Measurements from ENCODE around the gene DENND5A. TPM values are rescaled to one million over a fixed set of nuclear protein-coding genes. Genes with fewer than 3 reads are reported as not detected.

DENND5A gene
- polyA plus RNA-seq, 3 donors, result 24.4 to 291 (median 37.5) TPM

GRCh38 chr11:9230296-9230695 is 34.9 kb downstream of the DENND5A start:
- H2AFZ ChIP-seq (ENCODE audit: insufficient read depth, low read depth, low read length, poor library complexity, severe bottlenecking), result no peak overlapping the region
- peak overlapping the region; percentile 57 for H3K9ac ChIP-seq (ENCODE audit: insufficient read depth, low read length, poor library complexity, severe bottlenecking)
- Mint-ChIP-seq H3K4me3 (peak overlapping the region in 1 of 2 donors; percentile 31), H3K27me3 (ENCODE audit: low read depth in 3 of 3) (peaks cover 0 to 1% (median 0%) of the 10 kb centered on the region in 3 donors), H3K9me3 (peaks cover 0 to 3% (median 0%) of the 10 kb centered on the region in 7 donors), H3K27ac (peak overlapping the region in 6 of 7 donors; percentile 41 to 95 (median 72)), H3K36me3 (peaks cover 4 to 7% of the 10 kb centered on the region in 2 donors), H3K4me1 (peaks cover 56% of the 10 kb centered on the region)
- no peak for DNase-seq
- no peaks in the 10 kb centered on the region for H3K9me3 ChIP-seq (replicated peaks in 1 of 2; ENCODE audit: control insufficient read depth in 1 of 2, insufficient read depth in 1 of 2, low read length in 2 of 2)
- TF ChIP-seq CTCF (IDR thresholded peaks at IDR 0.05), result no peak
- intact Hi-C loops (cut with micrococcal nuclease), result no loop called here
- peaks cover 24 to 35% of the 10 kb centered on the region in 2 donors for H3K4me1 ChIP-seq (ENCODE audit: control insufficient read depth in 1 of 2, insufficient read depth in 2 of 2, low read length in 2 of 2)
- peak overlapping the region; percentile 79 for H3K4me2 ChIP-seq (replicated peaks; ENCODE audit: extremely low read depth, low read length, poor library complexity, severe bottlenecking)
- peaks cover 93% of the 10 kb centered on the region for H3K79me2 ChIP-seq (ENCODE audit: insufficient read depth, low read length)
- H3K36me3 ChIP-seq (replicated peaks in 1 of 2; ENCODE audit: control insufficient read depth in 1 of 2, insufficient read depth in 2 of 2, low read length in 2 of 2), result no peaks in the 10 kb centered on the region
- peaks cover 99% of the 10 kb centered on the region for H4K20me1 ChIP-seq (ENCODE audit: insufficient read depth, low read length)
- peak overlapping the region in 1 of 2 donors; percentile 82 for H3K27ac ChIP-seq (ENCODE audit: low read depth in 1 of 2, low read length in 2 of 2)
- WGBS (ENCODE audit: insufficient coverage), result 100% methylated on average over 2 of the region's 3 CpGs
- no peaks in the 10 kb centered on the region for H3K27me3 ChIP-seq (ENCODE audit: control insufficient read depth in 2 of 2, insufficient read depth in 2 of 2, low read length in 2 of 2)
- H3K4me3 ChIP-seq (replicated peaks in 1 of 3; ENCODE audit: low read depth in 2 of 3, low read length in 3 of 3), result no peak overlapping the region

DNA sequence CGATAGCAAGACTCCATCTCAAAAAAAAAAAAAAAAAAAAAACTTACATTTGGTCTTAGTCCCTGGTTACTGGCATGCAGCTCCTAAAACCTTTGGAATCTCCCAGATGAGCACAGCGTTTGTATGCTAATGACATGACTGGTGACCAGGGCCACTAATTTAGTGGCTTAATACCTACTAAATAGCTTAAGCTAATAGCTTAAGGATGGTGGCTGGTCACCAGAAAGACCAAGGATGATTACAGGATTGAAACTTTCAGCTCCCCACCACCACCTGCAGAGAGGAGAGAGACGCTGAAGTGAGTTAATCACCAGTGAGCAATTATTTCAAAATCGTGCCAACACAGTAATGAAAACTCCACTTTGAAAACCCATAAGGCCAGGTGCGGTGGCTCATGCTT is 37.1 kb downstream of the DENND5A start:
- Histone ChIP-seq H3K9ac (ENCODE audit: insufficient read depth, low read length, poor library complexity, severe bottlenecking) (no peak overlapping the region), H3K27ac (ENCODE audit: low read depth in 1 of 2, low read length in 2 of 2) (no peak overlapping the region), H3K4me3 (replicated peaks in 1 of 3; ENCODE audit: low read depth in 2 of 3, low read length in 3 of 3) (no peak overlapping the region), H3K27me3 (ENCODE audit: control insufficient read depth in 2 of 2, insufficient read depth in 2 of 2, low read length in 2 of 2) (no peaks in the 10 kb centered on the region), H3K4me2 (replicated peaks; ENCODE audit: extremely low read depth, low read length, poor library complexity, severe bottlenecking) (no peak overlapping the region), H4K20me1 (ENCODE audit: insufficient read depth, low read length) (peaks cover 99% of the 10 kb centered on the region), H3K4me1 (ENCODE audit: control insufficient read depth in 1 of 2, insufficient read depth in 2 of 2, low read length in 2 of 2) (peaks cover 29 to 45% of the 10 kb centered on the region in 2 donors), H3K36me3 (replicated peaks in 1 of 2; ENCODE audit: control insufficient read depth in 1 of 2, insufficient read depth in 2 of 2, low read length in 2 of 2) (no peaks in the 10 kb centered on the region), H3K9me3 (replicated peaks in 1 of 2; ENCODE audit: control insufficient read depth in 1 of 2, insufficient read depth in 1 of 2, low read length in 2 of 2) (no peaks in the 10 kb centered on the region), H3K79me2 (ENCODE audit: insufficient read depth, low read length) (peaks cover 93% of the 10 kb centered on the region), H2AFZ (ENCODE audit: insufficient read depth, low read depth, low read length, poor library complexity, severe bottlenecking) (no peak overlapping the region)
- Mint-ChIP-seq H3K27ac (peak overlapping the region in 1 of 7 donors; percentile 41), H3K36me3 (peaks cover 0 to 3% of the 10 kb centered on the region in 2 donors), H3K9me3 (peaks cover 0 to 2% (median 0%) of the 10 kb centered on the region in 7 donors), H3K4me1 (peaks cover 64% of the 10 kb centered on the region), H3K4me3 (no peak overlapping the region), H3K27me3 (ENCODE audit: low read depth in 3 of 3) (no peaks in the 10 kb centered on the region)
- intact Hi-C loops (cut with micrococcal nuclease), result no loop called here
- 83% methylated on average over 2 of the region's 5 CpGs for WGBS (ENCODE audit: insufficient coverage)
- no peak for TF ChIP-seq CTCF (IDR thresholded peaks at IDR 0.05)
- peak in 1 of 3 donors; percentile 40 for DNase-seq

Measured in CD14-positive monocyte (primary cell).